HG02885 (cell line): Measurements from ENCODE around the gene TSPAN15.
A peak's percentile ranks its signal among the peaks of the same experiment; 100 is the strongest.
"Not testable (repeated sequence)": the region's sequence is repeated elsewhere in the genome, so short reads cannot be mapped to it uniquely, and the experiment has no call there.

Experiments
- ATAC-seq: cut with Tn5 transposase; IDR thresholded peaks from one replicate; pipeline ENCODE4 v1.9.1; 2021; ENCODE audit warnings: mild to moderate bottlenecking; ENCODE audit not compliant: unreplicated experiment, poor library complexity

Gene TSPAN15

DNA sequence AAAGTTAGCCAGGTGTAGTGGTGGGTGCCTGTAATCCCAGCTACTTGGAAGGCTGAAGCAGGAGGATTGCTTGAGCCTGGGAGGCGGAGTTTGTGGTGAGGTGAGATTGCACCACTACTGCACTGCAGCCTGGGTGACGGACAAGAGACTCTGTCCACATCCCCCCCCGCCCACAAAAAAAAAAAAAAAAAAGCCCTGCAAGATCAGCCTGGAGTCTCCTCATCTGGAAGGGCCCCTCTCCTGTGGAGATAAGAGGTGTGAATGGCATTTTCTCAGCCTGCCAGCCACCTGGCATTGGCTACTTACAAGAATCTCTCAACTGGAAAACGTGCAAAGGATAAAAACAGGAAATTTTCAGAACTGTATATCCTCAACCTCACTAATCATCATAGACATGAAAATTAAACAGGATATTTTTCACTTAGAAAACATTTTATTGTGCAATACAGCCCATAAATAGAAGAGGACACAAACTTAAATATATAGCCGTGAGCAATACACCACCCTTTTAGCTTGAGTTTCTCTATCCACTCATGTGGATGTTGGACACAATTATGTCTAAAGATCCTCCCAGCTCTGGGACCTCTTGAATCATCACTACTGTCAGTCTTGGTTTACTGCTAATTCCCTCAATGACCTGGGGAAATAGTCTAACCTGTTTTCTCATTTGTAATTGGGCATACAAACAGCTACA, 11.3 kb upstream of the TSPAN15 start:
- ATAC-seq, result no peak

DNA sequence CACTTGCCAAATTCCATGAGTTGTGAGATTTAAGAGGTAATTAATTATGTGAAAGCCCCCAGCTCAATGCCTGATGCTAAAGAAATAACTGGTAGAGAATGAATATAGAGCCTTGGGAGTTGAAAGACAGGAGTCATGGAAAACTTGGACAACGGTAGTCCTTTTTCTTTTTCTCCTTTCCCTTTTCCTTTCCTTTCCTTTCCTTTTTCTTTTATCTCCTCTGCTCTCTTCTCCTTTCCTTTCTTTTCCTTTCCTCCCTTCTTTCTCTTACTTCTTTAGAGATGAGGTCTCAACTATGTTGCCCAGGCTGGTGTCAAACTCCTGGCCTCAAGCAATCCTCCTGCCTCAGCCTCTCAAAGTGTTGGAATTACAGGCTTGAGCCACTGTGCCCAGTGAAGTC, 7.9 kb upstream of the TSPAN15 start:
- ATAC-seq, result no peak

DNA sequence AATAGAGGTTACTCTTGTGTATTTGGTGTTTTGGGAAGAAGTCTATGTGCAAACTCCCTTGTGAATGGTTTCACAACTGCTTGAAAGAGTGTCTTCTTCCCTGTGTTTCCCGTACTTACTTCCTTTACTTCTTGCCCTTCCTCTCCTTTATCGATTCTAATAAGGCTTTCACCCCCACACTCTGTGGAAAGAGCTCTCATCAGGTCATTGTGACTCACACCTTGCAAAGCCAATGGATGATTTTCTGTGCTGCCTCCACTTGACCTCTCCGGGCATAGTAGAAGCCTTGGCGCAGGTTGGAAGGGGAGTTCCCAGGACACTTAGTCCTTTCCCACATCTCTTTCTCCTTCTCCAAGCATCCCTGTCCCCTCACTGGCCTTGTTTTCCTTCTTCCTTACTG, 6.2 kb upstream of the TSPAN15 start:
- no peak for ATAC-seq

DNA sequence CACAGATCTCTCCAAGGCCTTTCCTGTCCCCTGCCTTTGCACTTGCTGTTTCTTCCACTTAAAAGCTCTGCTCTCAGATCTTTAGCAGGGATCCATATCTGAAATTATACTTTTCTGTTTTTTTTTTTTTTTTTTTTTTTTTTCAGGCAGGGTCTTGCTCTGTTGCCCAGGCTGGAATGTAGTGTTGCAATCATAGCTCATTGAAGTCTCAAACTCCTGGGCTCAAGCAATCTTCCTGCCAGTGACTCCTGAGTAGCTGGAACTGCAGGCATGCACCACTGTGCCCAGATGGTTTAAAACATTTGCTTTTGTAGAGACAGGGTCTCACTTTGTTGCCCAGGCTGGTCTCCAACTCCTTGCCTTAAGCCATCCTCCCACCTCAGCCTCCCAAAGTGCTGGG, 5.0 kb upstream of the TSPAN15 start:
- no peak for ATAC-seq

DNA sequence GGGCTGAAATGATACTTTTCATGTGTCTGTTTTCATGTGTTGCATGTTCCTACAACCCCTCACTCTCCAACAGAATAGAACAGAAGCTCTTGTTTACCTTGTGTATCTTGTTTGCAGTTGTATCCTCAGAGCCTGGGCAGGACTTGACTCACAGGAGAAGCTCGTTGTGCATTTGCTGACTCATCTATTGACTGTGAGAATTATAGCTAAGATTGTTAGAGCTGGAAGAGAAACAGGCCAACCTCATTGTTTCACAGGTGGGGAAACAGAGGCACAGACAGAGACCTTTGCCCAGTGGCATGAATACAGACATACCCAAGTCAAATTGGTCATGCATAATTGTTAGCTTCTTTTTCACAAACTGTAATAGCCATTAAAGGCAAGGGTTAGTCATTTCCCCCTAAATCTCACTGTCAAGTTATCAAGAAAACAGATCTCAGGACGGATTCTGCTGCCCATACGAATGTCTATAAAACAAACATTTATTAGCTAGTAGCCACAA, 4.6 kb upstream of the TSPAN15 start:
- ATAC-seq, result no peak

DNA sequence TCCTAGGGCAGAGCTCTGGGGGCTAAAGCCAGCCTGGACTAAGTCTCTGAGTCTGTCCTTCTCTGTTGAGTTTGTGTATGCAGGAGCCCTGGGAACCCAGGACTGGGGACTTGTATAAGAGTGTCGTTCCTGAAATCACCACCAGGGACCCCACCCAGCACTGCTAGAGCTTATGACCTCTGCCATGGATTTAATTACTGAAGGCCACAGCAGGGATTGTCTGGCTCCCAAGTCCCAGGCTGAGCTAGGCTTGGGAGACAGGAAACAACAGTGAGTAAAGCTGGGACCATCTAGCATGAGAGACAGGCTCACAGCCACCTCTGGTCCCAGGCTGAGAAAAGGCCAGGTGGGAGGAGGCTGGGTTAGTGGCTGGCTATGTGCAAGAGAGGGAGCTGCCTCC, 1.4 kb upstream of the TSPAN15 start:
- peak; percentile 64 for ATAC-seq

DNA sequence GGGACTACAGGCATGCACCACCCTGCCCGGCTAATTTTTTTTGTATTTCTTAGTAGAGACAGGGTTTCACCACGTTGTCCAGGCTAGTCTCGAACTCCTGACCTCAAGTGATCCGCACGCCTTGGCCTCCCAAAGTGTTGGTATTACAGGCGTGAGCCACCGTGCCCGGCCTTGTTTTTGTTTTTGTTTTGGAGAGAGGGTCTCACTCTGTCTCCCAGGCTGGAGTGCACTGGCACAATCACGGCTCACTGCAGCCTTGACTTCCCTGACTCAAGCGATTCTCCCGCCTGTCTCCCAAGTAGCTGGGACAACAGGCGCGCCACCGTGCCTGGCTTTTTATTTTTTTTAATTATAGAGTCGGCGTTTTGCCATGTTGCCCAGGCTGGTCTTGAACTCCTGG, 870 bp upstream of the TSPAN15 start:
- ATAC-seq, result not testable (repeated sequence)

DNA sequence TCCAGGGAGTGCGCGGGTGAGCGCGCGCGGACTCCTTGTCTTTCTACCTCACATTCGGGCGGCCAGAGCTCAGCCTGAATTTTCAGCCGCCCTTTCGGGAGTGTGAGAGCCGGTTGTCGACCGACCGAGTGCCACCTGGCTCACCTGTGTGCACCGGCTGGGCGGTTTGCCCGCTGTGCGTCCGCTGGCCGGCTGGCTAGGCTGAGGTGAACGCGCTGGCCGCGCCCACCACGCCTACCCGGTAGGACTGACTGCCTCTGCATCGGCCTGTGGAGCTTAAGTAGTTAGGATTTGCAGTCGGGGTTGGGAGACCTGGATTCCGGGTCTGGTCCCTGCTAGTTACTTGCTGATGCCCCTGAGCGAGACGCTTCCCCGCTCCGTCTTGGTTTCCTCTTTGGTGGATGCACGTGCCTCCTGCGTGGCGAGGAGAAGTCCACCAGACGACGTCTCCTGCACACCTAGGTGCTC, 553 bp downstream of the TSPAN15 start:
- peak; percentile 7 for ATAC-seq

DNA sequence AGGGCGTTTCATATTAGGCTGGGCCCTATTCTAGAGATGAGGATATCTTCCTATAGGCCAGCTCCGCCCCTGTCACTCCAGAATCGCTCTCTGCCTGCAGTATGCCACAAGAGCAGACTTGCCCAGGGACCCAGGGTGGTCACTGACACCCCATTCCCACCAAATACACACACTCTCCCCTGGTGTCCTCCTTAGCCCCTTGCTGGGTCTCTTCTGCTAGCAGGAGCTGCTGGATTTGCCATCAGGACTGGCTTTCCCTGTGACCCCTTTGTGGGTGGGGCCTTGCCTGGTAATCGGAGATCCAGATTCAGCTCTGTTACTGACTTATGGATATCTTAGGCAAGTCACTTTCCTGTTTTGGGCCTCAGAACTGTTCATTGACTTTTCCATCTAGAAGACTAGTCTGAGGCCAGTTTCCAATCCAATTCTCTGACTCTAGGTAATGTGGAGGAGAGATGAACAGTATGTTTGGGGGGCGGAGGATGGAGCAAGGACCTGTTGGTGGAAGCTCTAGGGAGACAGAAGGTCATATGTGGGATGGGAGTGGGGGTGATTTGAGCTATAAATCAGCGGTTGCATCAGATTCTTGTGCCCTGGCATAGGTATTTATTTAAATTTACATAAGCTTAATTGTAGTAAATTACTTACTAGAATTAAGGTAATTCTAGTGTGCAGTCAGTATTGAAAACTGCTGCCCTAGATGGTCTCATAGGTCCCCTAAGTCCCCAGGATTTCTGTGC, 1.6 kb downstream of the TSPAN15 start:
- no peak for ATAC-seq

DNA sequence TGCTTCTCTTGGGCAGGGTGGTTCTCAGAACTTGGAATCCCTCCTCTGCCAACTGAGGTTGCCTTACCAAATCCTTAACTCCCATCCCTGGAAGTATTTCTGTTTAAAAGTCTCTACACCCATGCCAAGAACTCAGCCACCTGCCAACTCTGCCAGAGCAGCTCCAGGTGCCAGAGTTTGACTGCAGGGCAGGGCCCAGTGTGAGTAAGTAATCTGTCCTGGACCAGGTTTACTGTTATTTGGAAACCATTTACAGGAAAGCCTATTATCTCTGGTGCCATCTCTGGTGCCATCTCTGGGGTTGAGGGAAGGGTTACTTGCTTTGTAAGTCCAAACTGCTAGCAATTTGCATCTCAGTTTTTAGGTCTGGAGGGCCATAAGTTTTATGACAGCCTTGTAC, 2.5 kb downstream of the TSPAN15 start:
- ATAC-seq, result no peak

DNA sequence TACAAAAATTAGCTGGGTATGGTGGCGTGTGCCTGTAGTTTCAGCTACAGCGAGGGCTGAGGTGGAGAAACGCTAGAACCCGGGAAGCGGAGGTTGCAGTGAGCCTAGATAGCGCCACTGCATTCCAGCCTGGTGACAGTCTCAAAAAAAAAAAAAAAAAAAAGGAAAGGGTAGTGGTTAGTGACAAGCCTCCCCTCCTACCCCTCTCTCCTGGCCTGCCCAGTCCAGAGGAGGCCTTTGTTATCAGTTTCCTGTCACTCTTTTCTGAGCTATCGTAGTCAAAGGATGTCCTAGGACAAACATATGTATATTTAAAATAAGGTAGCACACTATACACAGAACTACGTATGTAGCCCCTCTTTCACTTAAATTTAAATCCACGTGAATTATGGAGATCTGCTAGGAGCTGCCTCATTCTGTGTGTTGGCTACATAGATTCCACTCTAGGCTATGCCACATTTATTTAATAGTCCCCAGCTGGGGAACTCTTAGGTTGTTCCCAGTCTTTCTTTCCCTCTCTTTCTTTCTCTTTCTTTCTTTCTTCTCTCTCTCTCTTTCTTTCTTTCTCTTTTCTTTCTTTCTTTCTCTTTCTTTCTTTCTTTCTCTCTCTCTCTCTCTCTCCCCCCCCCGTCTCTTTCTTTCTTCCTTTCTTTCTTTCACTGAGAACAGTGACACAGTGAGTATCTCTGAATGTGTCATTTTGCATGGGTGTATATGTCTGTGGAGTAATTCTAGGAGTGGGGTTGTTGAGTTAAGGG, 3.9 kb downstream of the TSPAN15 start:
- no peak for ATAC-seq

DNA sequence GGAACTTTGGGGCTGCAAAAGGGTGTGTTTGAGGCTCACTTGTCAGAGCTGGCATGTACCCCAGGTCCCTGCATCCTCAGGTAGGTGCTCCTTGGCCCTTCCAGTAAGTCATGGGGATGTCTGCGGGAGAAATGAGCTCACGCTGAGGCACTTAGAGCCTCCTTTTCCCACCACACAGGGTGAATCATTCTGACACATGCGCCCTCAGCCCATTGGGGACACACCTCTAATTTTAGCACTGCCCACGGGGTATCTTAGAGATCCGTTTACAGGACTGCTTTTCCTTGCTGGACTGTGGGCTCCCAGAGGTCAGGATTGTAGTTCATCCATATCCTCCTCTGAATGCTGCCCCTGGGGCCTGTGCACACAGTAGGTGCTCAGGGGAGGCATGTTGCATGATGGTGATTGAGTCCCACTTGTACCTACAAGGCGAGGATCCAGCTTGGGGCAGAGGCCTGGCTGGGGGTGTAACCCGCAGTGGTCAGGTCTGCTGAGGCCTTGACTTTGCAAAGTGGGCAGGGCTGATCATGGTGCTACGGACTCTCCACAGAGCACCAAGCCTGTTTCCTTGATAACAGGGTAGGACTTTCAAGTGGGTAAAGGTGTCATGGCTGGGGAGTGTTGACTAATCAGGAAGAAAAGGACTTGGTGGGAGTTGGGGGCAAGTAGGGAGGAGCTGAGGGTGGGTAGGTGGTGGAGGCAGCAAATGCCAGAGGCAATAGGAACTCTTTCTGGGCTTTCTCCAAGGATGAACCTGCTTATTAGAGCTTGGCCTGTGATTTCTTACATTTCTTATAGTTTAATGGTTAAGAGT, 5.8 kb downstream of the TSPAN15 start:
- ATAC-seq, result no peak

DNA sequence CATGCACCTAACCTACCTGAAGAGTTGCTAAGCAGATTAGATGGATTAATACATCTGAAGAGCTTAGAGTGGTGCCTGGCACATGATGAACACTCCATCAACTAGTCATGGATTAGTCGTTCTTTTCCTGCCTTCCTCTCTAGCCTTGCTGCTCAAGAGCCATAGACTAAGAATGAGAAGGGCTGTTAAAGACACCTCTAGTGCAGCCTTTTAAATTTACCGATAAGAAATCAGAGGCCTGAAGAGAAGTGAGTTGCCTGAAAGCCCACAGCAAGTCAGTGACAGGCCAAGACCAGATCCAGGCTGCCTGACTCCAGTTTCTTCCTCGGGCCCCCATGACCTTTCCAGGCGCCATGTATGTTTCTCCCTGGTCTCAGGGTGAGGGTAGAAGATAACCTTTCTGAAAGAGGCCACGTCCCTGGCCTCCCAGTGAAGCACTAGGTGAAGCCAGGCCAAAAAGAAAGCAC, 6.5 kb downstream of the TSPAN15 start:
- ATAC-seq, result no peak

DNA sequence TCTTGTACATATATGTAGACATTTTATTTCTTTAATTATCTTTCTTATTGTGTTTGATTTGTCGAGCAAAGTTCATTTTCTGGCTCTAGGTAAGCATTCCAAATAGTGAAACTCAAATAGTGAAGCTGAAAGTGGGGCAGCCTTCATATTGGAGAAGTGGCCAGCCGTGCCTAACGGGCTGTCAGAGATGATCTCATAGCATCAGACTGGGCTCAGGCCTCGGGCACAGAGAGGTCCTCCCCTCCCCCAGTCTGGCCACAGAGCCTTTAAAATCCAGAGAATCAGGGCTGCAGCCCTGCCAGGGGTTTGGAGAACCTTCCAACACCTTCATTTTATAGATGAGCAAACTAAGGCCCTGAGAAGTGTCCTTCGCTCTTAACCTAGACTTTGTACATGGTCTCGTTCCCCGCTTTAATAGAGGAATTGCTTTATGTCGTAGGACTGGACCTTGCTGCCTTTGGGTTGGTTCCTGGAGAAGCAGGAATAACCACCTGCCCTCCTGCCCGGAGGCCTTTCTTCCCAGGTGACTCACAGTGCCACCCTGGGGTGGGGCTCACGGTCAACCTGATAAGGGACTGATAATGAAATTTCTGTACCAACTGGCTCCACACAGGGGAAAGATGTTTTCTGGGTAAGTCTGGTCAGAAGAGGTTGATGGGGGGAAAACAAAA, 7.3 kb downstream of the TSPAN15 start:
- no peak for ATAC-seq

DNA sequence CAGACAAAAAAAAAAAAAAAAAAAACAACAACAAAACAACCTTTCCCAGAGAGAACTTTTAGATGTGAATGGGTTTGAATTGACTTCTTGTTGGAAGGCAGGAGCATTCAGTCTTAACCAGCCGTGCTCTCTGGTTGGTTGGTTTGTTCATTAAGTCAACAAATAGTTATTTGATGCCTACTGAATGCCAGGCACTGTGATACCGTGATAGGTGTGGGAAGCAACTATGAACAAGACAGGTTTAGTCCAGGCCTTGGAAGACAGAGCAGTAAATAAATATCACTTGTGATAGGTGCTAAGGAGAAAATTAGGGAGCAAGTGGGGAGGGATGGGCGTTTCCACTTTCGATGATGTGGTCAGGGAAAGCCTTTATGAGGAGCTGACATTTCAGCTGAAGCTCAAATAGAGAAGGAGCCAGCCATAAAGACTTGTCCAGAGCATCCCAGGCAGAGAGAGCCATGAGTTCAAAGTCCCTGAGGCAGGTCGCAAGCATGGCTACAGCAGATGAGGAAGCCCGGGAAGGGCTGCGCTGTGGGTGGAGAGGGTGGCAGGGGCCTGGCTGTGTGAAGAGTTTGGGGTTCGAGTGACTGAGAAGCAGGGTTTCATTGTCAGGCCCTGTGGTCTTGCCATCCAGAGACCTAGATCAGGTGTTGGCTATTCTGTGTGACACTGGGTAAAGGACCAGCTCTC, 8.0 kb downstream of the TSPAN15 start:
- no peak for ATAC-seq

DNA sequence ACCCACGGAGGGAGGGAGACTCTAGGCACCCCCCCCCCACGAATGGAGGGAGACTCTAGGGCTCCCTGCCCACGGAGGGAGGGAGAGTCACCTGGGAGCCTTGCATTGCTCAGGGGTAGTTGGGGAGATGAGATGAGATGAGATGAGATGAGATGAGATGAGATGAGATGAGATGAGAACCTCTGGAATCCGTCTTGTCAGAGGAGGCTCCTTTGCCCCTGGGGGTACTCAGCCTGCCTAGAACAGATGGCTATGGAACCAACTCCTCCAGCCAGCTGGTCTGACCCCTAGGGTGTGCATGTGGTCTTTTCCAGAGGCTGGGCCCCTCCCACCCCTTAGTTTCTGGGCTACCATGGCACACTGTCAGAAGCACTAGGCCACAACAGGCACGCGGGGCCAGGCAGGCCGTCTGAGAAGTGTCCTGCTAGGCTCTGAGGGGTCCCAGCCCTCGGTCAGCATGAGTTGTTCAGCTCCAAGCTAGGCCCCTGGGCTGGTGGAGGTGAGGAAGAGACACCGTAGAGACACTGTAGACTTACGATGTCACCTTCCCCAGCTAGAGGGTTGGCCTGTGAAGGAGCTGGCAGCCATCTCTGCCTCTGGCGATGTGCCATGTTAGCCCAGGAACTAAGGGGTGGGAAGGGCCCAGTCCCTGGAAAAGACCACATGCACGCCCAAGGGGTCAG, 8.8 kb downstream of the TSPAN15 start:
- ATAC-seq, result no peak

DNA sequence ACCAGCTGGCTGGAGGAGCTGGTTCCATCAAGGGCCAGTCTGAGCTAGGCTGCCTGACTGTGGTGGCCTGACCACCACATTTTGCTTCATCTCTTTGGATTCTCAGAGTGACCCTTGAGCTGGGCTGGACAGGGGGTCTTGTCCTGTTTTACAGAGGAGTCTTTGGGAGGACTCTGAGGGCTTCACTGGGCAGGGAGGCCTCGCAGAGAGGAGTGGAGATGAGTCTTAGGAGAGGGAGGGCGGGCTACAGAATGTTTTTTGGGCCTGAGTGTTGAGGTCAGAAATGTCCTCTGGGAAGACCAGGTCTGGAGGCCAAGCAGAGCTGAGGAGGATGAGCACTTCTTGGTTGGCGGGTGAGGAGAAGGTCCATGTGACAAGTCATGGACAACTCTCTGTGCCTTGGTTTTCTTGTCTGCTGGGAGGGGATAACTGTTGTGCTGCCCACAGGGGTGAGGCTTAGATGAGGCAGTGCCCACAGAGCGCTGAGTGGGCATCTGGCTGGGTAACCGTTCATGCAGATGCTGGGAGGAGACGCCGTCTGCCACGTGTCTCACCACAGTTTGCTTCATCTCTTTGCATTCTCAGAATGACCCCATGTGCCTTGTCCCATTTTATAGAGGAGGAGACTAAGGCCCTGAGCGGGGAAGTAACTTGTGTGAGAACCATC, 9.4 kb downstream of the TSPAN15 start:
- ATAC-seq, result no peak
